ENCODE measurements around the gene ZNF503.

Gene ZNF503

GRCh38 chr10:75439811-75440210 lies 38.2 kb upstream of the ZNF503 start:
- Histone ChIP-seq H3K4me3 (ENCODE audit: low read length) (no peak overlapping the region), H3K36me3 (replicated peaks; ENCODE audit: low read depth, low read length) (no peaks in the 10 kb centered on the region), H3K9ac (ENCODE audit: low read length) (no peak overlapping the region), H3K4me2 (ENCODE audit: low read length) (no peak overlapping the region), H2AFZ (ENCODE audit: low read depth, low read length) (no peak overlapping the region), H3K79me2 (ENCODE audit: low read length) (no peaks in the 10 kb centered on the region), H4K20me1 (ENCODE audit: insufficient read depth, low read length) (no peaks in the 10 kb centered on the region), H3K9me3 (ENCODE audit: insufficient read depth, low read length) (no peaks in the 10 kb centered on the region), H3K27ac (ENCODE audit: low read length) (no peak overlapping the region), H3K27me3 (ENCODE audit: low read depth, low read length) (no peaks in the 10 kb centered on the region; the same call in 1 of the 2 replicates), H3K4me1 (ENCODE audit: low read length) (no peaks in the 10 kb centered on the region)
- TF ChIP-seq EZH2phosphoT487 (IDR thresholded peaks at IDR 0.05; ENCODE audit: low read depth), result no peak
- TF ChIP-seq, protein P1, sequence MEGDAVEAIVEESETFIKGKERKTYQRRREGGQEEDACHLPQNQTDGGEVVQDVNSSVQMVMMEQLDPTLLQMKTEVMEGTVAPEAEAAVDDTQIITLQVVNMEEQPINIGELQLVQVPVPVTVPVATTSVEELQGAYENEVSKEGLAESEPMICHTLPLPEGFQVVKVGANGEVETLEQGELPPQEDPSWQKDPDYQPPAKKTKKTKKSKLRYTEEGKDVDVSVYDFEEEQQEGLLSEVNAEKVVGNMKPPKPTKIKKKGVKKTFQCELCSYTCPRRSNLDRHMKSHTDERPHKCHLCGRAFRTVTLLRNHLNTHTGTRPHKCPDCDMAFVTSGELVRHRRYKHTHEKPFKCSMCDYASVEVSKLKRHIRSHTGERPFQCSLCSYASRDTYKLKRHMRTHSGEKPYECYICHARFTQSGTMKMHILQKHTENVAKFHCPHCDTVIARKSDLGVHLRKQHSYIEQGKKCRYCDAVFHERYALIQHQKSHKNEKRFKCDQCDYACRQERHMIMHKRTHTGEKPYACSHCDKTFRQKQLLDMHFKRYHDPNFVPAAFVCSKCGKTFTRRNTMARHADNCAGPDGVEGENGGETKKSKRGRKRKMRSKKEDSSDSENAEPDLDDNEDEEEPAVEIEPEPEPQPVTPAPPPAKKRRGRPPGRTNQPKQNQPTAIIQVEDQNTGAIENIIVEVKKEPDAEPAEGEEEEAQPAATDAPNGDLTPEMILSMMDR (IDR thresholded peaks at IDR 0.05; ENCODE audit: low read depth, low read length), result no peak

DNA sequence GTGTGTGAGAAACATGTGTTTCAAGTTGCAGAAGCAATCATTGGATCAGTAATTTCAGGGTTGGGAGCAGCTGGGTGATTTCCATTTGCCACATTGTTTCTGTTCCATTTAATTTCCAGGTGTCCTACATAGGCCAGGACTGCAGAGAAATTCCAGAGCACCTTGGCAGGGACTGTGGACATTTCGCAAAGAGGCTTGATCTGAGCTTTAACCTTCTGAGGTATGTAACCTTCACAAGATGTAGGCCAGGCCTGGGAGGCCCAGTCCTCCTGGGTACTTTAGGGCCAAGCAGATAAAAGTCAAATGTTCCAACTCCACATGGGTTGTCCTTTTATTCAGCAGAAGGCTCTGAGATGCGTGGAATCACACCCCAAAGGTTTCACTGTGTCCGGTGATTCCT lies 36.7 kb upstream of the ZNF503 start:
- H3K79me2 ChIP-seq (ENCODE audit: low read length), result no peaks in the 10 kb centered on the region
- no peak overlapping the region for H3K4me3 ChIP-seq (ENCODE audit: low read length)
- H3K9ac ChIP-seq (ENCODE audit: low read length), result no peak overlapping the region
- H4K20me1 ChIP-seq (ENCODE audit: insufficient read depth, low read length), result no peaks in the 10 kb centered on the region
- H3K9me3 ChIP-seq (ENCODE audit: insufficient read depth, low read length), result no peaks in the 10 kb centered on the region
- no peaks in the 10 kb centered on the region; the same call in 1 of the 2 replicates for H3K27me3 ChIP-seq (ENCODE audit: low read depth, low read length)
- H3K4me1 ChIP-seq (ENCODE audit: low read length), result no peaks in the 10 kb centered on the region
- no peak overlapping the region for H3K27ac ChIP-seq (ENCODE audit: low read length)
- H2AFZ ChIP-seq (ENCODE audit: low read depth, low read length), result no peak overlapping the region
- no peak for TF ChIP-seq EZH2phosphoT487 (IDR thresholded peaks at IDR 0.05; ENCODE audit: low read depth)
- no peak overlapping the region for H3K4me2 ChIP-seq (ENCODE audit: low read length)
- H3K36me3 ChIP-seq (replicated peaks; ENCODE audit: low read depth, low read length), result no peaks in the 10 kb centered on the region

DNA sequence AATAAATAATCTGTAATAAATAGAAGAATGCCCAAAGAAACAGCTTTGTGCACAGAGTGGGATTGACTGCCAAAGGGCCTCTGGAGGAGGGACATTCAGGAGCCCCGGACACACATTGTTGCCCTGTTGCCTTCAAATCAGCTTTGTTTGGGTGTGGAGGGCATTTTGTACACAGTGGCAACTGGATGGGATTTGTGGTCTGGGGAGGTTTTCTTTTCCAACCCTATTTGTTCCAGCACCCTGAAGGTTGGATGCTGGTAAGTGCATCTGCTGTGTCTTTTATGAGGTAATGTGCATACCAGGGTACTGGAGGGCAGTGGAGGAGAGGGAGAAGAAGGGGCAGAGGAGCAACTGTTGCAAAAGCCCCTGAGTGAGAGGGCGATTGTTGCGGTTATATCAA lies 36.1 kb upstream of the ZNF503 start:
- Histone ChIP-seq H3K27me3 (ENCODE audit: low read depth, low read length) (no peaks in the 10 kb centered on the region; the same call in 1 of the 2 replicates), H3K36me3 (replicated peaks; ENCODE audit: low read depth, low read length) (no peaks in the 10 kb centered on the region), H4K20me1 (ENCODE audit: insufficient read depth, low read length) (no peaks in the 10 kb centered on the region), H3K27ac (ENCODE audit: low read length) (no peak overlapping the region), H3K79me2 (ENCODE audit: low read length) (no peaks in the 10 kb centered on the region), H3K9me3 (ENCODE audit: insufficient read depth, low read length) (no peaks in the 10 kb centered on the region), H3K9ac (ENCODE audit: low read length) (no peak overlapping the region), H3K4me2 (ENCODE audit: low read length) (no peak overlapping the region), H2AFZ (ENCODE audit: low read depth, low read length) (no peak overlapping the region), H3K4me1 (ENCODE audit: low read length) (no peaks in the 10 kb centered on the region), H3K4me3 (ENCODE audit: low read length) (no peak overlapping the region)
- TF ChIP-seq, protein P1 (IDR thresholded peaks at IDR 0.05; ENCODE audit: low read depth, low read length), result no peak
- no peak for TF ChIP-seq EZH2phosphoT487 (IDR thresholded peaks at IDR 0.05; ENCODE audit: low read depth)

DNA sequence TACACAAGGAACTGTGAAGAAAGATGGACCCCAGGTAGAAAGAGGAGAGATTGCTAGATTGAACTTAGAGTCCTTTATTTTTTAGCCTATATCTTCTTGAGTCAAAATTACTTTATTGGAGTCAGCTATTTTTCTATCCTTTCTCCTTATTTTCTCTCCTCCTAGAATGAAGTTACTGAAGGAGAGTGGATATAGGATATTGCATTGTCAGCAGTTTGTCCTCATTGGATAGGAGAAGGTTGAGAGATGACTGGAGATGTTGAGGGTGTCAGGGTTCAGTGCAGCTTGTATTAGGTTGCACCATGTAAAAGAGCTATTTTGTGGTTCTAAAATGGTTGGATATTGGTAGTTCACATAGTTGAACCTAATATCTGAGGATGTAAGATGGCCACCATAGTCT lies 35.3 kb upstream of the ZNF503 start:
- Histone ChIP-seq H3K4me2 (ENCODE audit: low read length) (no peak overlapping the region), H3K9ac (ENCODE audit: low read length) (no peak overlapping the region), H3K27me3 (ENCODE audit: low read depth, low read length) (no peaks in the 10 kb centered on the region; the same call in 1 of the 2 replicates), H2AFZ (ENCODE audit: low read depth, low read length) (no peak overlapping the region), H3K36me3 (replicated peaks; ENCODE audit: low read depth, low read length) (no peaks in the 10 kb centered on the region), H3K9me3 (ENCODE audit: insufficient read depth, low read length) (no peaks in the 10 kb centered on the region), H3K4me3 (ENCODE audit: low read length) (no peak overlapping the region), H4K20me1 (ENCODE audit: insufficient read depth, low read length) (no peaks in the 10 kb centered on the region), H3K27ac (ENCODE audit: low read length) (no peak overlapping the region), H3K79me2 (ENCODE audit: low read length) (no peaks in the 10 kb centered on the region), H3K4me1 (ENCODE audit: low read length) (no peaks in the 10 kb centered on the region)
- TF ChIP-seq, protein P1 (IDR thresholded peaks at IDR 0.05; ENCODE audit: low read depth, low read length), result no peak
- no peak for TF ChIP-seq EZH2phosphoT487 (IDR thresholded peaks at IDR 0.05; ENCODE audit: low read depth)

DNA sequence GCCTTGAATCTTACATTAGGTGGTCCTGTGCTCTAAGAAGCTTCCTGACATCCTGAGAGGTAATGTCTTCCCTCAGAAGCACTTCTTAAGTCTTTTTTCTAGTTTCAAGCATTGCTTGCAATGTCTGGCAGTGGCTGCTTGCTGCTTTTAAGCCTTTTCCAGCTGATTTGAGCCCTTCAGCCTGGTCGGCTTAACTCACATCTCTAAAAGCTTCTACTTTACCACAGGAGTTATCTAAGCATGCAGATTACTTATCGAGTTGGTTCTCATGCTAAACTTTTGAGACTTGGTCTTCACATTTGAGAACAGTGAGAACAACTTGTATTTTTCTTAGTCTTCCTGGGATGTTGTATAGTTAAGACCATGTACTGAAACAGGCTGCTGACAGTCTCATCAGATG lies 33.7 kb upstream of the ZNF503 start:
- Histone ChIP-seq H3K36me3 (replicated peaks; ENCODE audit: low read depth, low read length) (no peaks in the 10 kb centered on the region), H4K20me1 (ENCODE audit: insufficient read depth, low read length) (no peaks in the 10 kb centered on the region), H3K4me1 (ENCODE audit: low read length) (no peaks in the 10 kb centered on the region), H3K4me2 (ENCODE audit: low read length) (no peak overlapping the region), H3K27ac (ENCODE audit: low read length) (no peak overlapping the region), H2AFZ (ENCODE audit: low read depth, low read length) (no peak overlapping the region), H3K4me3 (ENCODE audit: low read length) (no peak overlapping the region), H3K9me3 (ENCODE audit: insufficient read depth, low read length) (no peaks in the 10 kb centered on the region), H3K79me2 (ENCODE audit: low read length) (no peaks in the 10 kb centered on the region), H3K27me3 (ENCODE audit: low read depth, low read length) (no peaks in the 10 kb centered on the region; the same call in 1 of the 2 replicates), H3K9ac (ENCODE audit: low read length) (no peak overlapping the region)
- TF ChIP-seq, protein P1 (IDR thresholded peaks at IDR 0.05; ENCODE audit: low read depth, low read length), result no peak
- TF ChIP-seq EZH2phosphoT487 (IDR thresholded peaks at IDR 0.05; ENCODE audit: low read depth), result no peak

Measured in OCI-LY3 (cell line).